K562 treated with DMSO at 1 percent for 24 hours (cell line): Measurements from ENCODE around the gene ANK3. TPM values are rescaled to one million over a fixed set of nuclear protein-coding genes. Genes with fewer than 3 reads are reported as not detected.

Experiments
- total RNA-seq: library from RNA; unstranded; fragments of 300-600 nt; gene quantifications from 2 replicates; pipeline ENCODE4 v1.2.3, GENCODE V29; 2022; ENCODE audit warnings: low read depth; ENCODE audit not compliant: insufficient read depth

The ANK3 gene
- 37.9 and 42.1 TPM in 2 replicates for total RNA-seq

GRCh38 chr10:60389413-60390025 lies at the start of gene ANK3:
Gene ANK3 (minus strand): TSS chr10:60389875. CDS start chr10:60389538, 337 bp downstream.

